Pulmonary artery endothelial cell (primary cell): Measurements from ENCODE around the gene ELFN1. TPM values are rescaled to one million over a fixed set of nuclear protein-coding genes. Genes with fewer than 3 reads are reported as not detected.

ENCODE experiments used
- DNase-seq: peaks from one replicate; pipeline ENCODE4 v3.0.0-alpha.2; 2011; ENCODE audit warnings: low read depth, low spot score
- total RNA-seq: library from RNA; depleted of rRNA; stranded (reverse); fragments of >200 nt; gene quantifications from 2 replicates; pipeline ENCODE4 v1.2.3, GENCODE V29; 2014

Gene ELFN1
- total RNA-seq, 1 donor from 2014 or later: 0.79 TPM

DNA sequence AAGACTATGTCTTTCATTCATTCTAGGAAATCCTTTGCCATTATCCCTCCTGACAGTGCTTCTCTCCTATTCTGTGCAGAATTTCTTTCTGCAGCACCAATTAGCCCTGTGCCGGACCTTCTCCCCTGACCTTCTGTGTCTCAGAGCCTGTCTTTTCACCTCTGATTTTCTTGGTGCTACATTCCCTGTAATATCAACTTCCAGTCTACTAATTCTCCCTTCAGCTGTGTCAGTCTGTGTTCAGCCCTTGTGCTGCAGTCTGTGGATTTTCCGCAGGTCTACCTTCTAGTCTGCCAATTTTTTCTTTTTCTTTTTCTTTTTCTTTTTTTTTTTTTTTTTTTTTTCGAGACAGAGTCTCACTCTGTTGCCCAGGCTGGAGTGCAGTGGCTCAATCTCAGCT is 115.8 kb downstream of the ELFN1 start:
- no peak for DNase-seq

DNA sequence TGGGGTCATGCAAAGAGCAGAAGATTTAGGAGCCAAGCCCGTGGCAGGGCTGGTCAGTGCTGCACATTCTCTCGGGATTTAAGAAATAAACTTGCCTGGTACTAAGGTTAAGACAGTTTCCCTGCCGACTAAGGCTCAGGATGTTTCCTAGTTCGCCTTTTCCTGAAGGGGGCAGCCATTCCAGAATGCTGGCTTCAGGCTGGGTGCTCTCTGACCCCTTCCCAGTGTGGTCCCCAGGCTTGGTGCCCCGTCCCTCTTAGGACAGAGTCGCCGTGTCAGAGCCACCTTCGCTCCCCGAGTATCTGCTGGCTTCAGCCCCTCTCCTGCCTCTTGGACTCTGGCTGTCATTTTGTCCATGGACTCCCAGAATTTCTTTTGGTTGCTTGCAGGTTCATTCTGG is 117.2 kb downstream of the ELFN1 start:
- DNase-seq: no peak

DNA sequence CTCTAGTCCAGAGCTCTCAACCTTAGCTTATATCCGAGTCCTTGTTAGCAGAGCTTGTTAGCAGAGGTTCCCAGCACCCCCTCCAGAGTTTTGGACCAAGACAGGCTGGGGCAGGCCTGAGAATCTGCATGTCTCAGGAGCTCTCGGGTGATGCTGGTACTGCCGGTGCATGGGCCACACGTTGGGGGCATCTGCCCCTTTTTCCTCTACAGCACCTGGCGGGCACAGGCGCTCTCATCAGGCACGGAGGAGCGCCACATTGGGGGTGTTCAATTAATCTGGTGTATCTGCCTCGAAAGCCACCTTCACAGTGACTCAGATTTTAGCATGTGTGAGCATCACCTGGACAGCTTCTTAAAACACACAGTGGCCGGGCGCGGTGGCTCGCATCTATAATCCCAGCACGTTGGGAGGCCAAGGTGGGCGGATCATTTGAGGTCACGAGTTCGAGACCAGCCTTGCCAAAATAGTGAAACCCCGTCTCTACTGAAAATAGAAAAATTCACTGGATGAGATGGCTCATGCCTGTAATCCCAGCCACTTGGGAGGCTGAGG is 117.7 kb downstream of the ELFN1 start:
- no peak for DNase-seq

- no peak for DNase-seq
These were observed 124.9 kb downstream of the ELFN1 start for GRCh38 chr7:1794888-1795542.

Other genes with a start within 250 kb of the ELFN1 start
- gene MICALL2, start 210.8 kb upstream of the ELFN1 start, total RNA-seq: 11.0 and 12.9 TPM in 2 replicates
- 38.6 and 39.2 TPM in 2 replicates for gene INTS1, start 165.9 kb upstream of the ELFN1 start, total RNA-seq
- gene MAFK, start 139.6 kb upstream of the ELFN1 start, total RNA-seq: 20.3 and 21.9 TPM in 2 replicates
- gene TMEM184A, start 114.1 kb upstream of the ELFN1 start, total RNA-seq: not detected in 2 replicates
- 19.8 and 28.3 TPM in 2 replicates for gene PSMG3, start 100.2 kb upstream of the ELFN1 start, total RNA-seq